Duodenal mucosa (tissue), 2 donors: ENCODE measurements around the gene GRSF1.
"Not testable (repeated sequence)": the region's sequence is repeated elsewhere in the genome, so short reads cannot be mapped to it uniquely, and the experiment has no call there.

Source experiments
- H3K27ac ChIP-seq: one replicate; pipeline ENCODE4 v1.7.0; 2013; ENCODE audit warnings: low read depth, low read length
- H3K27me3 ChIP-seq, 2 donors: one replicate each; pipeline ENCODE4 v1.7.0; 2013; ENCODE audit warnings: low read length in 2 of 2, control low read depth in 1 of 2; ENCODE audit not compliant: insufficient read depth in 2 of 2, control insufficient read depth in 1 of 2
- H3K36me3 ChIP-seq, 2 donors: one replicate each; pipeline ENCODE4 v1.7.0; 2013; ENCODE audit warnings: low read length in 2 of 2, control low read depth in 1 of 2; ENCODE audit not compliant: insufficient read depth in 2 of 2, control insufficient read depth in 1 of 2
- H3K4me1 ChIP-seq, 2 donors: one replicate each; pipeline ENCODE4 v1.7.0; 2013; ENCODE audit warnings: low read length in 2 of 2, control low read depth in 1 of 2; ENCODE audit not compliant: insufficient read depth in 2 of 2, control insufficient read depth in 1 of 2
- H3K4me3 ChIP-seq, 2 donors: one replicate each; pipeline ENCODE4 v1.7.0; 2013; ENCODE audit warnings: low read length in 2 of 2, low read depth in 1 of 2
- H3K9ac ChIP-seq, 2 donors: one replicate each; pipeline ENCODE4 v1.7.0; 2013; ENCODE audit warnings: low read length in 2 of 2, low read depth in 1 of 2
- H3K9me3 ChIP-seq, 2 donors: one replicate each; pipeline ENCODE4 v1.7.0; 2013; ENCODE audit warnings: low read length in 2 of 2, control low read depth in 1 of 2; ENCODE audit not compliant: control insufficient read depth in 1 of 2

Gene GRSF1

DNA sequence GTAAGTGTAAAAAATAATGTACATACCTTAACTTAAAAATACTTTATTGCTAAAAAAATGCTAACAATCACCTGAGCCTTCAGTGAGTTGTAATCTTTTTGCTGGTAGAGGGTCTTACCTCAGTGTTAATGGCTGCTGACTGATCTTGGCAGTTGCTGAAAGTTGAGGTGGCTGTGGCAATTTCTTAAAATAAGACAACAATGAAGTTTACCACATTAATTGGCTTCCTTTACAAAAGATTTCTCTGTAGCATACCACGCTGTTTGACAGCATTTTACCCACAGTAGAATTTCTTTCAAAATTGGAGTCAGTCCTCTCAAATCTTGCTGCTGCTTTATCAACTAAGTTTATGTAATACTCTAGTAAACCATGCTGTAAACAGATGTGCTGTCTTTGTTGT is 70.3 kb downstream of the GRSF1 start:
- H3K4me3 ChIP-seq, H3K9me3 ChIP-seq, H3K27ac ChIP-seq, H3K4me1 ChIP-seq, H3K9ac ChIP-seq, H3K27me3 ChIP-seq: not testable (repeated sequence)
- H3K36me3 ChIP-seq = peaks cover 4 to 35% of the 10 kb centered on the region in 2 donors

DNA sequence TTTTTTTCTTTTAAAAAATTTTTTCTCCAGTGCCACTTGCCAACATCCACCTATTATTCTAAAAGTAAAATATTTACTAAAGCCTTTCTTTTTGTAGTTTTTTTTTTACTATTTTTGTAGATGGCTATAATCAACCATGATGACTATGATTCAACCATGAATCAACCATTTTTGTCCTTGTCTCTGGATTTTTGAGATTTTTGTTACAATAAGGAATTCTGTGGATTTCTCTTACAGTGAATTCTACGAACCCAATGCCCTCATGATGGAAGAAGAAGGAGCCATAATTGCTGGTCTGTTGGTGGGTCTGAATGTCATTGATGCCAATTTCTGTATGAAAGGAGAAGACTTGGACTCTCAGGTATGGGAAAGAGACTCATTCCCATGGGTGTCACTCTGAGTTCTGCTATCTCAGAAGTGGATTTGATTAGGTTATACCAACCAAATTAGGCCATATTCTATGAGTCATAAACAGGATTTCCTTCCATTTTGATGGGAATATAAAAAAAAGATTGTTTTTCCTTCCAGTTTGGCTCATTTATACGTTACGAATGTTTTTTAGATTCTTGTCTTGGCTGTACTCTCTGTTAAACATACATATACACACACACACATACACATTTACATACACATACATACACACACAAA is 71.3 kb downstream of the GRSF1 start:
- H3K9ac ChIP-seq = no peak overlapping the region
- H3K4me3 ChIP-seq = no peak overlapping the region
- no peaks in the 10 kb centered on the region for H3K9me3 ChIP-seq
- H3K27ac ChIP-seq = no peak overlapping the region
- no peaks in the 10 kb centered on the region for H3K27me3 ChIP-seq
- no peaks in the 10 kb centered on the region for H3K4me1 ChIP-seq
- peaks cover 11 to 41% of the 10 kb centered on the region in 2 donors for H3K36me3 ChIP-seq
